ENCODE measurements around the gene FILIP1.

The FILIP1 gene

DNA sequence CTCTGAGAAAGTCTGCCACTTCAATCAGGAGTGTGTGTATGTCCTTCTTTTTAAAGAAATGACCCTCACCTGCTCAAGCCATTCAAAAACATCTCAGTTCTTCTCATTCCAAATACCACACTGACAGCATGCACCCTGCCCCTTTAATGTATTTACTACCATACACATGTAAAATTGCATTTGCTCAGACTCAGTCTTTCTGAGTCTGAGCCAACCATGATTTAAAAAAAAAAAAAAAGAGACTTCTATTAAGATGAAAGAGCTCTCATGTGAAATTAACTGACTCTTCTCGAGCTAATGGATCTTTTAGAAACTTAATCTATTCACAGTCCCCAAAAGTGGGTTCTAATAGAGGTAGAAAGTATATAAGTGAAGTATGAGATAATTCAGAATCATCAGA lies 1.4 kb upstream of the FILIP1 start:
- no peak for DNase-seq (ENCODE audit: low read depth, low spot score)

DNA sequence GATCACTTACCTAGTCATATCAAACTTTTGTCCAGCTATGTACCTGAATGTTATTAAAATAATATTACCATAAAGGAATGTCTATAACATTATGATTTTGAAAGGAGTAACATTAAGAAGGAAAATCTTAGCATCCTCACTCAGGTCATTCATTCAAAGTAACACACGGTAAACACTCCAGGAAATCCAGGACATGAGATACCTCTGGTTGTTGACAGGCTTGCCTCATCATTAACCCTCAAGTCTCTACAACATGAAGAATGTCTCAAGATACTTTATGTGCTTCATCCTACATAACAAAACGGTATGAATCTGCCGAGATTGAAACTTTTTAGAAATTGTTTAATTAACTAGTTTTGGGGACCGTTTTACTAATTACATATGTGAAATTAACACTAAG lies 690 bp upstream of the FILIP1 start:
- DNase-seq (ENCODE audit: low read depth, low spot score) = no peak

- DNase-seq (ENCODE audit: low read depth, low spot score) = no peak
Observed at GRCh38 chr6:75492386-75493153, 1.0 kb downstream of the FILIP1 start.

- no peak for DNase-seq (ENCODE audit: low read depth, low spot score)
Observed at GRCh38 chr6:75491291-75491690, 2.3 kb downstream of the FILIP1 start.

GRCh38 chr6:75490706-75491105 lies 2.9 kb downstream of the FILIP1 start:
- no peak for DNase-seq (ENCODE audit: low read depth, low spot score)

GRCh38 chr6:75489025-75489424 lies 4.6 kb downstream of the FILIP1 start:
- DNase-seq (ENCODE audit: low read depth, low spot score) = no peak

DNA sequence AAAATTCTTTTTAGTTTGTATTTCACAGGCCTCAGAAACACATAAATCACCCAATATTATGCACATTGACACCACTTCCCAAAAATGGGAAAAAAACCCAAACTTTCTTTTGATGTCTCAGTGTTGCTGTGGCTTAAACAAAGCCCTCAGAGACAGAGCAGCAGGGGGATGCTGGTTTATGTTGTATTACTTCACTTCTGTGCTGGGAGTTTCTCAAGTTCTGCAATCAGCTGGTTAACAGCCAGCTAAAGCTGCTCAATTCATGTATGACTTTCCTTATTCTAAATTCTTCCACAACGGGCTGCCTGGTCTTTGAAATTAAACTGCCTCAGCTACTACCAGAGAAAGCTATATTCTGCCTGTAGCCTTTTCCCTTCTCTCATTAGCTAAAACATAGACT lies 5.6 kb downstream of the FILIP1 start:
- DNase-seq (ENCODE audit: low read depth, low spot score) = no peak

- no peak for DNase-seq (ENCODE audit: low read depth, low spot score)
Observed at GRCh38 chr6:75486850-75487518, 6.6 kb downstream of the FILIP1 start.

DNA sequence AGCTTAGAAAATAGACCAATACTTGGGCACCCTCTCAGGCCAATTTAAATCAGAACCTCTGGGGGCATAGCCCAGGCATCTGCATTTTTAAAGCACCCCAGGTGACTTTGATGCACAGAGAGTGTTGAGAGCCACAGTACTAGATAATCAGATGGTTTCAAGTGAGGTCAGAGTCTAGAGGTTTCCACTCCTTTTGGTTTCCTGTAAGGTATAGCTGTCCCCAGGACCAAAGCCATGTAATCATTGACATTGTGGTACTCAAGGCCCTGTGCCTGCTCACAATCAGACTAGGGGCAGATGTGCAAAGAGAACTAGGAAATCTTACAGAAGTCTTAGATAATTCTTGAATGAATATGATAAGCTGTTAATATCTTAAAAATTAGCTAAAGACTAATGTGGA lies 9.1 kb downstream of the FILIP1 start:
- no peak for DNase-seq (ENCODE audit: low read depth, low spot score)

- DNase-seq (ENCODE audit: low read depth, low spot score) = no peak
Observed at GRCh38 chr6:75483136-75483952, 10.3 kb downstream of the FILIP1 start.

GRCh38 chr6:75481936-75482593 lies 11.5 kb downstream of the FILIP1 start:
- no peak for DNase-seq (ENCODE audit: low read depth, low spot score)

GRCh38 chr6:75481394-75481793 lies 12.2 kb downstream of the FILIP1 start:
- DNase-seq (ENCODE audit: low read depth, low spot score) = no peak

GRCh38 chr6:75480425-75480824 lies 13.2 kb downstream of the FILIP1 start:
- no peak for DNase-seq (ENCODE audit: low read depth, low spot score)

DNA sequence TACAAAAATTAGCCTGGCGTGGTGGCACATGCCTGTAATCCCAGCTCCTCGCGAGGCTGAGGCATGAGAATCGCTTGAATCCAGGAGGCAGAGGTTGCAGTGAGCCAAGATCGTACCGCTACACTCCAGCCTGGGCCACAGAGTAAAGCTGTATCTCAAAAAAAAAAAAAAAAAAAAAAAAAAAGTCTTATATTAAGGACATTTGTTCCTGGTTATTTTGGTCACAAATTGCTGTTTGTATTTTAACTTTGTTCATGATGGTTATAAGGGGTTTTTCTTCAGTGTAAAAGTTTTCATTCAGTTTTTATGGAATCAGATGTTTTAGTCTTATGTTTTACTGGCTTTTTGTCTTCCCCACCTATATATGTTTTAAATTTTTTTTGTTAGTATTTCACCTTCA lies 13.9 kb downstream of the FILIP1 start:
- no peak for DNase-seq (ENCODE audit: low read depth, low spot score)

DNA sequence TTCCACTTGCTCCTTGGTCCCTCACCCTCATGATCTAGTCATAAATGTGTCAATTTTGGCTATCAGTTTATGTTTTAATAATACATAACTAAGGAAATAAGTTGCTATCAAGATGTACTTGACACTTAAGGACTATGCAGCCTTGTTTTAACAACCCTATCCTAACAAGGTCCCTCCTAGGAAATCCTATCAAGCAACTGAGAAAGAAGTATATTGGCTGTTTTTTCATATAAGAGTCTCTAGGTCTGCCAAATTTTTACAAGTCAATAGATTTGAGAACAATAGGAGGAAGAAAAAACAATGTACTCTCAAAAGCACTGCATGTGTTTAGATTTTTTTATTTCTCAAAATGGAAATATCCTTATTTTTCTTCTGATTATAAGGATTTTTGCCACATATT lies 14.7 kb downstream of the FILIP1 start:
- DNase-seq (ENCODE audit: low read depth, low spot score) = no peak

DNA sequence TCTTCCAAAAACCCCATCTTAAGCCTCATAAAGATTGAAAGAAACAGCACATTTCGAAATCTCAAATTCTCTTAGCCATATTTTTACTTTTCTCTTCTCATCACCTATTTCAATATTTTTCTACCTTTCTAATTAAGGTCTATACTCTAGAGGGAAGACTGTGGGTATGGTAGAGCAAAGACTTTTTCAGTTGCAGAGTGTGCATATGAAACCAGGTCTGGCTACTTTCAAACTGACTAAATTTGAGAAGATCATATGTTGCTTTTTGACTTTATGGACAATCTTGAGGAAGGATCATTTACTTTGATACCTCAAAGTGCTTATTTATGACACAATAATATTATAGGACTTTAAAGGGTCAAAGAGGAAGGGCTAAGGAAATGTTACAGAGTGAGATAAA lies 20.7 kb downstream of the FILIP1 start:
- DNase-seq (ENCODE audit: low read depth, low spot score) = no peak

GRCh38 chr6:75467966-75468365 lies 25.6 kb downstream of the FILIP1 start:
- no peak for DNase-seq (ENCODE audit: low read depth, low spot score)

DNA sequence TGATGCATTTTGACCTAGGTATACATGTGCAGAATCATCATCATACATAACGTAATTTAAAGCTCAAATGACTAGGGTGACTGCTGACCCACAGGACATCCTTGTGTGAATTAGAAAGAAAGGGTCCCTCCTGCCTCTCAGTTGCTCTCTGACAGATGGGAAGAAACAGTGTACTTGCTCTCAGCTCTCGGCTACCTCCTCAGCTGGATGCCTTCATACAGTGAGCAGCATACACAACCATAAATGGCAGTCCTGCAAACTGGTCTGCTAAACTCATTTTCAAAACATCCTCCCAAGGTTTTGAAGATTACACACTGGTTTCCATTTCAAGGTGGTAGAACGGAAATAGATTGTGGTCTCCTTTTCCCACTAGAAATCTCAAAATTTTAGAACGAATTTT lies 26.3 kb downstream of the FILIP1 start:
- no peak for DNase-seq (ENCODE audit: low read depth, low spot score)

GRCh38 chr6:75466636-75467035 lies 27.0 kb downstream of the FILIP1 start:
- DNase-seq (ENCODE audit: low read depth, low spot score) = no peak

- DNase-seq (ENCODE audit: low read depth, low spot score) = no peak
Observed at GRCh38 chr6:75463908-75464307, 29.7 kb downstream of the FILIP1 start.

DNA sequence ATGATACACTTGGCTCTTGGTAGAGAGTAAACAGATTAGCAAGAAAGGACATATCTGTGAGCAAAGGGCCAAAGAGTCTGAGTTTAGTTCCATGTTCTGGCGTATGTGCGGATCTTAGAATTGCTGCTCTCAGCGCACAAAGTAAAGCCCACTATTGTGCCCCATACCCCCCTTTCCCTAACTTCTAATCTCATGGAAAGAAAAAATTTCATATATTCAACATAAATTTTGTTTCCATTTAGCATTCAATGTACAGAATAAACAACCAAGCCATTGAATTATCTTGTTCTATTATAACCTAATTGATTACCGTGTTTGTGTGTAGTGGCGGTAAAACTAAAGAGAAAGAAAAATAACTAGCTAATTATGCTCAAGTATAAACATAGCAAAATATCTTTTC lies 30.5 kb downstream of the FILIP1 start:
- DNase-seq (ENCODE audit: low read depth, low spot score) = no peak

DNA sequence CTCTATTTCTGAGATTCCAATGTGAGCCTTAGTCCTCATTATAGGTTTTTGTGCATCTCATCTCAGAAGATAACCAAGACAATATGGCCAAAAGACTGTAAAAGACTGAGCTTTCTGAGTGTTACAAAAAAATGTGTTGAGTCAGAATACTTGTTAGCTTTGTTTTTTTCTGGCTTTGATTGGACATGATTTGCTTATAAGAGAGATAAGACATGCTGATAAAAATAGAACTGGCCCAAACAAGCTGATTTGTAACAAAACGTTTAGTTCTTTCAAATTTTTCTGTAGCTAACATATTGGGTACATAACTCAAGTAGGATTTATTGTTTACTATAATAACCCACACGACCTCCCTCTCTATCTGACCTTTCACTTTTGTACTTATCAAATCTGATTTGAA lies 32.9 kb downstream of the FILIP1 start:
- no peak for DNase-seq (ENCODE audit: low read depth, low spot score)
